ENCODE measurements around the gene TRPC1. TPM values are rescaled to one million over a fixed set of nuclear protein-coding genes. Genes with fewer than 3 reads are reported as not detected.

The TRPC1 gene
- total RNA-seq, 1 experiment from 2014 or later = 18.6 TPM

DNA sequence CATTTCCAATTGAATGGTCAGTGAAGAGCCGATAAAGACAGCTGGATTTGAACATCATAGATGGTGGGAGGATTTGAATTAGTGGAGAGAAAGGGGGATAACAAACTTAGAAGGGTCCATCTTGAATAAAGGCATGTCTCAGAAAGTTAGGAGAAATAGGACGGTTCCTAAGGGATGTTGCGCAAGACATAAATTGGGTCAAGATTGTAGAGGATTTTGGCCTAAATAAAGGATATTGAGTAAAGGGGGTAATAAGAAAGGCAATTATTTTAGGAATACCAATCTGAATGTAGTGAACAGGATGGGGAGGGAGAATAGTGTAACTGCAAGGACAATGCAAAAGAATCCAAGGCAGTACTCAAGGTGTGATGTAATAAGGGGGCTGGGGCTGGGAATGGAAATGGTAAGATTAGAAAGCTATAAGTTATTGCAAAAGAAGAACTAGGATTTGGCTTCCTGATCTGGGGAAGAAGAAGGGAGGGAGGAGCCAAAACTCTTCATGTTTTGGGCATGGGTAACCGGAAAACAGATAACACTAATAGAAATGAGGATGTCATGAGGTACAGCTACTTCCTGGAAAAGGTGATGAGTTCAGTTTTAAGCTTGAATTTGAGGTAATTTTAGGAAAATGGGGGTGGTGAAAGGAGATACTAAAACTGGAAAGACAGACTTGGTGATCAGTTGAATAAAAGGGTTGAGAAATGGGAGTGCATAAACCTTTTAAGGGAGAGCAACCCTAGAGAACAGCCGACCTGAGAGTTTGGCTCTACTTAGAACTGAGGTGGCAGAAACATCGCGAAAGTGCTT, 17.3 kb upstream of the TRPC1 start:
- Histone ChIP-seq H4K8ac (replicated peaks; ENCODE audit: insufficient read length, low read depth, low read length) (no peak overlapping the region), H3K9me3 (ENCODE audit: control insufficient read depth, low read depth, low read length) (no peaks in the 10 kb centered on the region), H3K23ac (ENCODE audit: insufficient read length, low read depth, low read length) (no peak overlapping the region), H4K91ac (ENCODE audit: insufficient read length, low read depth, low read length) (no peak overlapping the region), H3K4me2 (ENCODE audit: insufficient read depth, insufficient read length, low read length) (no peak overlapping the region), H2AK5ac (ENCODE audit: insufficient read length, low read length) (no peak overlapping the region), H3K4ac (ENCODE audit: low read depth, low read length) (no peak overlapping the region), H3K79me2 (ENCODE audit: insufficient read depth, low read length) (no peaks in the 10 kb centered on the region), H3K27me3 (ENCODE audit: insufficient read depth, low read length) (no peaks in the 10 kb centered on the region), H3K27ac (ENCODE audit: insufficient read length, low read depth, low read length) (no peak overlapping the region), H3K14ac (ENCODE audit: insufficient read depth, low read length) (no peak overlapping the region), H3K23me2 (ENCODE audit: insufficient read length, low read depth, low read length, poor library complexity, severe bottlenecking) (no peaks in the 10 kb centered on the region), H3K9ac (ENCODE audit: extremely low read depth, insufficient read length, low read length) (no peak overlapping the region), H3K4me1 (ENCODE audit: insufficient read depth, low read length) (no peaks in the 10 kb centered on the region), H2AFZ (ENCODE audit: low read length) (no peak overlapping the region), H4K20me1 (ENCODE audit: control insufficient read depth, insufficient read depth, insufficient read length) (no peaks in the 10 kb centered on the region), H2BK12ac (ENCODE audit: insufficient read length, low read depth, low read length) (no peak overlapping the region), H2BK120ac (ENCODE audit: low read depth, low read length, poor library complexity, severe bottlenecking) (no peak overlapping the region), H3K56ac (ENCODE audit: insufficient read length, low read depth, low read length) (no peak overlapping the region), H2BK15ac (ENCODE audit: low read depth, low read length) (no peak overlapping the region), H3T11ph (ENCODE audit: low read length) (no peak overlapping the region), H2BK20ac (ENCODE audit: low read depth, low read length, poor library complexity, severe bottlenecking) (no peak overlapping the region), H2BK5ac (ENCODE audit: insufficient read length, low read length) (no peak overlapping the region), H3K79me1 (ENCODE audit: insufficient read depth, low read depth, low read length, poor library complexity, severe bottlenecking) (no peaks in the 10 kb centered on the region), H3K18ac (ENCODE audit: insufficient read length, low read depth, low read length) (no peak overlapping the region), H4K5ac (ENCODE audit: insufficient read length, low read depth, low read length) (no peak overlapping the region)
- Mint-ChIP-seq H3K27ac (no peak overlapping the region; a peak in 1 of 7 replicates), H3K27me3 (ENCODE audit: low read depth) (no peaks in the 10 kb centered on the region), H3K4me3 (no peak overlapping the region), H3K9me3 (no peaks in the 10 kb centered on the region), H3K4me1 (no peaks in the 10 kb centered on the region), H3K36me3 (ENCODE audit: insufficient read depth in 1 of 3, low read depth in 3 of 3) (no peaks in the 10 kb centered on the region)
- TF ChIP-seq, protein P1, sequence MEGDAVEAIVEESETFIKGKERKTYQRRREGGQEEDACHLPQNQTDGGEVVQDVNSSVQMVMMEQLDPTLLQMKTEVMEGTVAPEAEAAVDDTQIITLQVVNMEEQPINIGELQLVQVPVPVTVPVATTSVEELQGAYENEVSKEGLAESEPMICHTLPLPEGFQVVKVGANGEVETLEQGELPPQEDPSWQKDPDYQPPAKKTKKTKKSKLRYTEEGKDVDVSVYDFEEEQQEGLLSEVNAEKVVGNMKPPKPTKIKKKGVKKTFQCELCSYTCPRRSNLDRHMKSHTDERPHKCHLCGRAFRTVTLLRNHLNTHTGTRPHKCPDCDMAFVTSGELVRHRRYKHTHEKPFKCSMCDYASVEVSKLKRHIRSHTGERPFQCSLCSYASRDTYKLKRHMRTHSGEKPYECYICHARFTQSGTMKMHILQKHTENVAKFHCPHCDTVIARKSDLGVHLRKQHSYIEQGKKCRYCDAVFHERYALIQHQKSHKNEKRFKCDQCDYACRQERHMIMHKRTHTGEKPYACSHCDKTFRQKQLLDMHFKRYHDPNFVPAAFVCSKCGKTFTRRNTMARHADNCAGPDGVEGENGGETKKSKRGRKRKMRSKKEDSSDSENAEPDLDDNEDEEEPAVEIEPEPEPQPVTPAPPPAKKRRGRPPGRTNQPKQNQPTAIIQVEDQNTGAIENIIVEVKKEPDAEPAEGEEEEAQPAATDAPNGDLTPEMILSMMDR (conservative IDR thresholded peaks at IDR 0.05) = no peak
- no peak for DNase-seq
- WGBS (ENCODE audit: extremely low coverage, insufficient read length, low lambda C conversion rate) = no CpG with 5 or more reads among the region's 7 CpGs
